CMK (cell line): Measurements from ENCODE around the gene ZNF532.

Experiments used
- DNase-seq: peaks from one replicate; pipeline ENCODE4 v3.0.0-alpha.2; 2010; ENCODE audit warnings: low read depth

ZNF532 gene

GRCh38 chr18:58941426-58942099, 76.9 kb downstream of the ZNF532 start:
- no peak for DNase-seq

- no peak for DNase-seq
Observed at GRCh38 chr18:58943896-58944295, 79.2 kb downstream of the ZNF532 start.

- no peak for DNase-seq
Observed at GRCh38 chr18:58947136-58947732, 82.6 kb downstream of the ZNF532 start.

GRCh38 chr18:58949031-58949430, 84.4 kb downstream of the ZNF532 start:
- no peak for DNase-seq

GRCh38 chr18:58951986-58952702, 87.5 kb downstream of the ZNF532 start:
- no peak for DNase-seq

GRCh38 chr18:58952858-58953257, 88.2 kb downstream of the ZNF532 start:
- no peak for DNase-seq

- no peak for DNase-seq
Observed at GRCh38 chr18:58953627-58954026, 89.0 kb downstream of the ZNF532 start.

GRCh38 chr18:58955001-58955400, 90.3 kb downstream of the ZNF532 start:
- no peak for DNase-seq

- no peak for DNase-seq
Observed at GRCh38 chr18:58955738-58956137, 91.1 kb downstream of the ZNF532 start.

- DNase-seq: no peak
Observed at GRCh38 chr18:58958628-58959027, 94.0 kb downstream of the ZNF532 start.

GRCh38 chr18:58960508-58960907, 95.8 kb downstream of the ZNF532 start:
- DNase-seq: no peak

- no peak for DNase-seq
Observed at GRCh38 chr18:58960946-58961722, 96.5 kb downstream of the ZNF532 start.

- DNase-seq: no peak
Observed at GRCh38 chr18:58962336-58962735, 97.7 kb downstream of the ZNF532 start.

GRCh38 chr18:58965291-58966004, 100.8 kb downstream of the ZNF532 start:
- no peak for DNase-seq

GRCh38 chr18:58966005-58966677, 101.5 kb downstream of the ZNF532 start:
- no peak for DNase-seq

- no peak for DNase-seq
Observed at GRCh38 chr18:58966704-58967103, 102.0 kb downstream of the ZNF532 start.

- DNase-seq: no peak
Observed at GRCh38 chr18:58967751-58968254, 103.1 kb downstream of the ZNF532 start.

GRCh38 chr18:58970943-58971790, 106.5 kb downstream of the ZNF532 start:
- no peak for DNase-seq

GRCh38 chr18:58975296-58975695, 110.6 kb downstream of the ZNF532 start:
- DNase-seq: no peak

GRCh38 chr18:58975781-58976180, 111.1 kb downstream of the ZNF532 start:
- DNase-seq: no peak
